Measurements from ENCODE around the gene ALDH4A1.

ALDH4A1 gene

GRCh38 chr1:18938707-18939070 lies 36.3 kb upstream of the ALDH4A1 start:
- DNase-seq: no peak

- DNase-seq: no peak
These were observed 35.8 kb upstream of the ALDH4A1 start for GRCh38 chr1:18938008-18938706.

GRCh38 chr1:18937539-18937938 lies 35.2 kb upstream of the ALDH4A1 start:
- no peak for DNase-seq

GRCh38 chr1:18936814-18937481 lies 34.6 kb upstream of the ALDH4A1 start:
- DNase-seq: no peak

GRCh38 chr1:18936471-18936813 lies 34.1 kb upstream of the ALDH4A1 start:
- DNase-seq: no peak

- DNase-seq: peak; percentile 56
These were observed 32.0 kb upstream of the ALDH4A1 start for GRCh38 chr1:18934205-18935000.

- no peak for DNase-seq
These were observed 30.5 kb upstream of the ALDH4A1 start for GRCh38 chr1:18932879-18933278.

GRCh38 chr1:18932387-18932786 lies 30.0 kb upstream of the ALDH4A1 start:
- no peak for DNase-seq

GRCh38 chr1:18931730-18932129 lies 29.4 kb upstream of the ALDH4A1 start:
- no peak for DNase-seq

GRCh38 chr1:18929686-18930085 lies 27.3 kb upstream of the ALDH4A1 start:
- no peak for DNase-seq

- DNase-seq: no peak
These were observed 26.6 kb upstream of the ALDH4A1 start for GRCh38 chr1:18928985-18929384.

GRCh38 chr1:18928406-18928805 lies 26.1 kb upstream of the ALDH4A1 start:
- no peak for DNase-seq

GRCh38 chr1:18927654-18928272 lies 25.4 kb upstream of the ALDH4A1 start:
- peak; percentile 63 for DNase-seq

- peak; percentile 45 for DNase-seq
These were observed 24.8 kb upstream of the ALDH4A1 start for GRCh38 chr1:18927082-18927653.

- DNase-seq: peak; percentile 89
These were observed 24.1 kb upstream of the ALDH4A1 start for GRCh38 chr1:18926315-18927081.

- no peak for DNase-seq
These were observed 22.9 kb upstream of the ALDH4A1 start for GRCh38 chr1:18925279-18925678.

- DNase-seq: peak; percentile 27
These were observed 21.9 kb upstream of the ALDH4A1 start for GRCh38 chr1:18924221-18924691.

GRCh38 chr1:18923756-18924211 lies 21.4 kb upstream of the ALDH4A1 start:
- DNase-seq: peak; percentile 28

- no peak for DNase-seq
These were observed 20.7 kb upstream of the ALDH4A1 start for GRCh38 chr1:18922848-18923755.

GRCh38 chr1:18922319-18922726 lies 20.0 kb upstream of the ALDH4A1 start:
- no peak for DNase-seq
